Mesenchymal stem cell (in vitro differentiated cells and primary cell): ENCODE measurements around the gene SRXN1. TPM values are rescaled to one million over a fixed set of nuclear protein-coding genes. Genes with fewer than 3 reads are reported as not detected.

Experiments
- DNase-seq: peaks from one replicate; pipeline ENCODE4 v3.0.0-alpha.2; 2013
- H2AFZ ChIP-seq: one replicate; pipeline ENCODE4 v1.6.1; 2013; ENCODE audit warnings: low read depth, mild to moderate bottlenecking, control low read depth, inconsistent platforms, low read length, moderate library complexity
- H2AK5ac ChIP-seq: 2 replicates; pipeline ENCODE4 v1.6.1; 2013; ENCODE audit warnings: low read length, moderate library complexity, mild to moderate bottlenecking, inconsistent platforms; ENCODE audit not compliant: severe bottlenecking
- H2BK120ac ChIP-seq: one replicate; pipeline ENCODE4 v1.6.1; 2013; ENCODE audit warnings: low read depth, mild to moderate bottlenecking, inconsistent platforms, low read length, moderate library complexity
- H2BK12ac ChIP-seq, 2 experiments: one replicate each; pipeline ENCODE4 v1.6.1; 2013; ENCODE audit warnings: inconsistent platforms in 2 of 2, low read length in 2 of 2, mild to moderate bottlenecking in 2 of 2, moderate library complexity in 2 of 2, control low read depth in 1 of 2
- H2BK15ac ChIP-seq: one replicate; pipeline ENCODE4 v1.6.1; 2013; ENCODE audit warnings: mild to moderate bottlenecking, low read depth, inconsistent platforms; ENCODE audit not compliant: poor library complexity, severe bottlenecking
- H2BK5ac ChIP-seq: 2 replicates; pipeline ENCODE4 v1.6.1; 2013; ENCODE audit warnings: low read depth, mild to moderate bottlenecking, low read length, control low read depth, inconsistent platforms; ENCODE audit not compliant: poor library complexity, severe bottlenecking
- H3K14ac ChIP-seq, 2 experiments: one replicate each; pipeline ENCODE4 v1.6.1; 2013; ENCODE audit warnings: inconsistent platforms in 2 of 2, low read length in 2 of 2, control low read depth in 1 of 2, mild to moderate bottlenecking in 1 of 2, moderate library complexity in 1 of 2
- H3K18ac ChIP-seq, 2 experiments: one replicate each; pipeline ENCODE4 v1.6.1; 2013; ENCODE audit warnings: inconsistent platforms in 2 of 2, low read length in 2 of 2, control low read depth in 1 of 2, low read depth in 1 of 2, mild to moderate bottlenecking in 1 of 2
- H3K23ac ChIP-seq, 2 experiments: one replicate each; pipeline ENCODE4 v1.6.1; 2013; ENCODE audit warnings: inconsistent platforms in 2 of 2, low read length in 2 of 2, mild to moderate bottlenecking in 2 of 2, moderate library complexity in 2 of 2, control low read depth in 1 of 2
- H3K27ac ChIP-seq: 2 replicates; pipeline ENCODE4 v1.5.1; 2013; ENCODE audit warnings: mild to moderate bottlenecking, moderate library complexity, low read length, control low read depth, inconsistent platforms; ENCODE audit not compliant: poor library complexity, severe bottlenecking
- H3K27me3 ChIP-seq, 2 experiments: 2 replicates each; pipeline versions ENCODE4 v1.6.1 to v1.7.0; 2013; ENCODE audit warnings: low read length in 2 of 2, mild to moderate bottlenecking in 2 of 2, moderate library complexity in 2 of 2, control low read depth in 1 of 2, inconsistent platforms in 1 of 2; ENCODE audit not compliant: control insufficient read depth in 1 of 2, insufficient read depth in 1 of 2
- H3K36me3 ChIP-seq, 2 experiments: 2 replicates each; pipeline versions ENCODE4 v1.6.1 to v1.7.0; 2013; ENCODE audit warnings: low read length in 2 of 2, control low read depth in 1 of 2, inconsistent platforms in 1 of 2, low read depth in 1 of 2, mild to moderate bottlenecking in 1 of 2; ENCODE audit not compliant: insufficient read depth in 2 of 2, control insufficient read depth in 1 of 2
- H3K4ac ChIP-seq, 2 experiments: one replicate each; pipeline ENCODE4 v1.6.1; 2013; ENCODE audit warnings: inconsistent platforms in 2 of 2, low read length in 2 of 2, mild to moderate bottlenecking in 2 of 2, moderate library complexity in 2 of 2, control low read depth in 1 of 2, low read depth in 1 of 2
- H3K4me1 ChIP-seq: 2 replicates; pipeline ENCODE4 v1.6.1; 2013; ENCODE audit warnings: low read depth, low read length, control low read depth; ENCODE audit not compliant: control insufficient read depth, insufficient read depth
- H3K4me2 ChIP-seq: 2 replicates; pipeline ENCODE4 v1.6.1; 2013; ENCODE audit warnings: low read length, mild to moderate bottlenecking, inconsistent platforms; ENCODE audit not compliant: poor library complexity, severe bottlenecking
- H3K4me3 ChIP-seq, 2 experiments: 2 replicates each; pipeline versions ENCODE4 v1.5.1 to v1.7.0; 2013; ENCODE audit warnings: low read length in 2 of 2, mild to moderate bottlenecking in 2 of 2, control low read depth in 1 of 2, low read depth in 1 of 2; ENCODE audit not compliant: insufficient read depth in 1 of 2
- H3K79me1 ChIP-seq: replicated peaks from 2 replicates; pipeline ENCODE4 v1.6.1; 2013; ENCODE audit warnings: mild to moderate bottlenecking, control low read depth, low read length, inconsistent platforms; ENCODE audit not compliant: poor library complexity, severe bottlenecking
- H3K9ac ChIP-seq: 2 replicates; pipeline ENCODE4 v1.7.0; 2013; ENCODE audit warnings: mild to moderate bottlenecking, low read length, moderate library complexity
- H3K9me3 ChIP-seq: 2 replicates; pipeline ENCODE4 v1.7.0; 2013; ENCODE audit warnings: mild to moderate bottlenecking, low read length; ENCODE audit not compliant: control insufficient read depth
- H4K8ac ChIP-seq: one replicate; pipeline ENCODE4 v1.6.1; 2013; ENCODE audit warnings: inconsistent platforms, mild to moderate bottlenecking, low read length, moderate library complexity
- H4K91ac ChIP-seq: one replicate; pipeline ENCODE4 v1.6.1; 2013; ENCODE audit warnings: mild to moderate bottlenecking, low read length, inconsistent platforms
- WGBS: methylation state at CpG from one replicate; pipeline ENCODE4 v1.1.7; 2013; ENCODE audit warnings: mixed read lengths; 5-methylcytosine and 5-hydroxymethylcytosine counted together
- polyA plus RNA-seq, 2 experiments: library from polyadenylated mRNA; stranded (reverse); fragments of 200-250 nt; gene quantifications; one replicate each; pipeline ENCODE4 v1.2.3, GENCODE V29; 2013

SRXN1 gene
- 24.9 TPM for polyA plus RNA-seq (2013, experiment 1 of 2)
- 25.0 TPM for polyA plus RNA-seq (2013, experiment 2 of 2)

- H3K4me1 ChIP-seq: peaks cover 14% of the 10 kb centered on the region
- peak within 1 kb of the TSS; percentile 84 for H4K91ac ChIP-seq
- H3K4me2 ChIP-seq: peak within 1 kb of the TSS; percentile 85
- H2BK12ac ChIP-seq: peak within 1 kb of the TSS in 1 of 2 experiments; percentile 93
- peak within 1 kb of the TSS; percentile 79 to 99 for H3K4me3 ChIP-seq
- H3K9me3 ChIP-seq: no peaks in the 10 kb centered on the region
- H3K18ac ChIP-seq: peak within 1 kb of the TSS; percentile 67 to 95
- H3K36me3 ChIP-seq: peaks cover 18 to 27% of the 10 kb centered on the region in 2 experiments
- peak within 1 kb of the TSS; percentile 68 for H2AK5ac ChIP-seq
- H2BK5ac ChIP-seq: peak within 1 kb of the TSS; percentile 33
- peak within 1 kb of the TSS in 1 of 2 experiments; percentile 46 for H3K23ac ChIP-seq
- H2AFZ ChIP-seq: peak within 1 kb of the TSS; percentile 97
- peaks cover 26% of the 10 kb centered on the region for H3K79me1 ChIP-seq
- H2BK15ac ChIP-seq: peak within 1 kb of the TSS; percentile 71
- H3K4ac ChIP-seq: peak within 1 kb of the TSS; percentile 60 to 81
- H4K8ac ChIP-seq: peak within 1 kb of the TSS; percentile 82
- peak within 1 kb of the TSS; percentile 91 for H3K9ac ChIP-seq
- DNase-seq: peak; percentile 92
- peaks cover 22 to 24% of the 10 kb centered on the region in 2 experiments for H3K27me3 ChIP-seq
- 1% methylated on average over 63 of the region's 74 CpGs for WGBS
- peak within 1 kb of the TSS; percentile 66 for H2BK120ac ChIP-seq
- H3K27ac ChIP-seq: peak within 1 kb of the TSS; percentile 27
- H3K14ac ChIP-seq: peak within 1 kb of the TSS in 1 of 2 experiments; percentile 98
These were observed at the start of gene SRXN1 for GRCh38 chr20:653110-653589. Gene SRXN1, minus strand, starts transcription at chr20:653200. Its CDS starts 15 bp downstream, at chr20:653185.

- H2AK5ac ChIP-seq: no peak overlapping the region
- no peak overlapping the region for H2BK12ac ChIP-seq
- H3K9ac ChIP-seq: no peak overlapping the region
- H3K4ac ChIP-seq: no peak overlapping the region
- H2BK120ac ChIP-seq: no peak overlapping the region
- DNase-seq: no peak
- no peaks in the 10 kb centered on the region for H3K9me3 ChIP-seq
- H3K79me1 ChIP-seq: no peaks in the 10 kb centered on the region
- no peaks in the 10 kb centered on the region for H3K36me3 ChIP-seq
- no peaks in the 10 kb centered on the region for H3K4me1 ChIP-seq
- H3K27me3 ChIP-seq: peaks cover 20 to 67% of the 10 kb centered on the region in 2 experiments
- no peak overlapping the region for H4K91ac ChIP-seq
- peak overlapping the region in 1 of 2 experiments; percentile 2 for H3K4me3 ChIP-seq
- H3K18ac ChIP-seq: no peak overlapping the region
- H2BK15ac ChIP-seq: no peak overlapping the region
- no peak overlapping the region for H3K27ac ChIP-seq
- no peak overlapping the region for H4K8ac ChIP-seq
- H3K23ac ChIP-seq: no peak overlapping the region
- H3K4me2 ChIP-seq: no peak overlapping the region
- no peak overlapping the region for H2AFZ ChIP-seq
- no peak overlapping the region for H2BK5ac ChIP-seq
- H3K14ac ChIP-seq: no peak overlapping the region
- WGBS: 69% methylated on average over 5 of the region's 6 CpGs
These were observed 48.6 kb upstream of the SRXN1 start for GRCh38 chr20:701401-702129.

GRCh38 chr20:699811-700338, 46.9 kb upstream of the SRXN1 start:
- H2BK120ac ChIP-seq: no peak overlapping the region
- no peak overlapping the region for H3K27ac ChIP-seq
- H3K79me1 ChIP-seq: no peaks in the 10 kb centered on the region
- H3K9me3 ChIP-seq: no peaks in the 10 kb centered on the region
- H2BK5ac ChIP-seq: no peak overlapping the region
- H3K4ac ChIP-seq: no peak overlapping the region
- H2AFZ ChIP-seq: no peak overlapping the region
- H4K91ac ChIP-seq: no peak overlapping the region
- DNase-seq: no peak
- H3K18ac ChIP-seq: no peak overlapping the region
- H3K36me3 ChIP-seq: no peaks in the 10 kb centered on the region
- no peak overlapping the region for H2BK12ac ChIP-seq
- no peak overlapping the region for H4K8ac ChIP-seq
- H3K9ac ChIP-seq: no peak overlapping the region
- H3K4me1 ChIP-seq: no peaks in the 10 kb centered on the region
- no peak overlapping the region for H3K23ac ChIP-seq
- WGBS: 53% methylated on average over 10 of the region's 10 CpGs
- H3K4me3 ChIP-seq: no peak overlapping the region
- H2AK5ac ChIP-seq: no peak overlapping the region
- peaks cover 10 to 56% of the 10 kb centered on the region in 2 experiments for H3K27me3 ChIP-seq
- H2BK15ac ChIP-seq: no peak overlapping the region
- no peak overlapping the region for H3K4me2 ChIP-seq
- H3K14ac ChIP-seq: no peak overlapping the region

- DNase-seq: no peak
- Histone ChIP-seq H3K9me3 (no peaks in the 10 kb centered on the region), H3K4me2 (no peak overlapping the region), H4K91ac (no peak overlapping the region), H3K9ac (no peak overlapping the region), H2AFZ (no peak overlapping the region), H3K18ac (no peak overlapping the region), H4K8ac (no peak overlapping the region), H3K23ac (no peak overlapping the region), H2BK120ac (no peak overlapping the region), H3K27me3 (peaks cover 10 to 55% of the 10 kb centered on the region in 2 experiments), H3K14ac (no peak overlapping the region), H3K4ac (no peak overlapping the region), H2AK5ac (no peak overlapping the region), H2BK15ac (no peak overlapping the region), H2BK12ac (no peak overlapping the region), H3K27ac (no peak overlapping the region), H3K4me1 (no peaks in the 10 kb centered on the region), H2BK5ac (no peak overlapping the region), H3K79me1 (no peaks in the 10 kb centered on the region), H3K36me3 (no peaks in the 10 kb centered on the region), H3K4me3 (no peak overlapping the region)
- WGBS: 53% methylated on average over 6 of the region's 6 CpGs
These were observed 46.3 kb upstream of the SRXN1 start for GRCh38 chr20:699342-699741.
